Naive thymus-derived CD8-positive, alpha-beta T cell (primary cell): ENCODE results near the gene SERPINC1. TPM values are rescaled to one million over a fixed set of nuclear protein-coding genes. Genes with fewer than 3 reads are reported as not detected.
"Not testable (repeated sequence)": the region's sequence is repeated elsewhere in the genome, so short reads cannot be mapped to it uniquely, and the experiment has no call there.

Experiments
- ATAC-seq, 2 donors: fragments of 150-1000 bp; cut with Tn5 transposase in 1 of 2; sonication (Bioruptor Pico), chemical (Tn5 transposase) in 1 of 2; 1 replicate in 1 of 2; 2 replicates in 1 of 2; pipeline ENCODE4 v1.10.0; 2021; ENCODE audit warnings: mild to moderate bottlenecking in 2 of 2, moderate library complexity in 2 of 2
- POLR2A ChIA-PET: fragments of 350-600 bp; sonication (Branson Sonifier 250); formaldehyde crosslinking; loops from one replicate; lab custom pipeline; 2021; ENCODE audit warnings: antibody characterized with exemption; lab: Charles Lee
- DNase-seq, 10 donors: peaks; one replicate each; pipeline versions ENCODE4 v3.0.0 to v3.0.0-alpha.2; 2020 to 2022
- H3K27ac Mint-ChIP-seq, 10 donors: one replicate each; pipeline ENCODE4 v1.8.0; 2020 to 2022; ENCODE audit warnings: mild to moderate bottlenecking in 10 of 10, mixed read lengths in 10 of 10, moderate library complexity in 4 of 10, inconsistent platforms in 1 of 10
- H3K27me3 Mint-ChIP-seq, 5 donors: one replicate each; pipeline ENCODE4 v1.8.0; 2021 to 2022; ENCODE audit warnings: mixed read lengths in 5 of 5
- H3K36me3 Mint-ChIP-seq, 3 donors: one replicate each; pipeline ENCODE4 v1.8.0; 2020 to 2022; ENCODE audit warnings: mixed read lengths in 3 of 3, mild to moderate bottlenecking in 2 of 3, inconsistent platforms in 1 of 3
- H3K4me1 Mint-ChIP-seq, 4 donors: one replicate each; pipeline ENCODE4 v1.8.0; 2021 to 2022; ENCODE audit warnings: mixed read lengths in 4 of 4
- H3K4me3 Mint-ChIP-seq, 10 donors: one replicate each; pipeline ENCODE4 v1.8.0; 2020 to 2022; ENCODE audit warnings: mild to moderate bottlenecking in 10 of 10, mixed read lengths in 10 of 10, moderate library complexity in 6 of 10, inconsistent platforms in 1 of 10
- H3K9me3 Mint-ChIP-seq, 9 donors: one replicate each; pipeline ENCODE4 v1.8.0; 2020 to 2022; ENCODE audit warnings: mixed read lengths in 9 of 9, mild to moderate bottlenecking in 3 of 9, inconsistent platforms in 1 of 9, moderate library complexity in 1 of 9
- polyA plus RNA-seq, 3 donors: library from polyadenylated mRNA; unstranded; fragments of 300-500 nt; fragmentation: Illumina TruSeq; gene quantifications; one replicate each; pipeline ENCODE4 v1.2.3, GENCODE V29; 2021
- total RNA-seq, 8 experiments: library from RNA in 2 of 8; stranded (reverse) in 2 of 8; gene quantifications; one replicate each; pipeline ENCODE4 v1.2.3 and lab custom pipeline; 2021 to 2026

The SERPINC1 gene
- total RNA-seq (under 1 TPM in 1 of 2 experiments, not detected in 1; 0.44 TPM), polyA plus RNA-seq (under 1 TPM in 1 of 3 donors, not detected in 2; 0.80 TPM), total RNA-seq (lab: John Stamatoyannopoulos, UW) (0 to 0.44 (median 0.04) reads per million in 6 experiments)

GRCh38 chr1:173917149-173917548 lies at the start of gene SERPINC1:
SERPINC1 (minus strand) TSS chr1:173917327; CDS start chr1:173917259, 68 bp downstream.
- POLR2A ChIA-PET, result no interaction called here
- H3K27ac Mint-ChIP-seq, result peak within 1 kb of the TSS in 2 of 10 donors; percentile 61 to 78
- no peaks in the 10 kb centered on the region for H3K27me3 Mint-ChIP-seq
- no peak for ATAC-seq
- H3K9me3 Mint-ChIP-seq, result no peaks in the 10 kb centered on the region
- H3K4me3 Mint-ChIP-seq, result no peak within 1 kb of the TSS
- H3K4me1 Mint-ChIP-seq, result no peaks in the 10 kb centered on the region
- no peak for DNase-seq
- no peaks in the 10 kb centered on the region for H3K36me3 Mint-ChIP-seq

DNA sequence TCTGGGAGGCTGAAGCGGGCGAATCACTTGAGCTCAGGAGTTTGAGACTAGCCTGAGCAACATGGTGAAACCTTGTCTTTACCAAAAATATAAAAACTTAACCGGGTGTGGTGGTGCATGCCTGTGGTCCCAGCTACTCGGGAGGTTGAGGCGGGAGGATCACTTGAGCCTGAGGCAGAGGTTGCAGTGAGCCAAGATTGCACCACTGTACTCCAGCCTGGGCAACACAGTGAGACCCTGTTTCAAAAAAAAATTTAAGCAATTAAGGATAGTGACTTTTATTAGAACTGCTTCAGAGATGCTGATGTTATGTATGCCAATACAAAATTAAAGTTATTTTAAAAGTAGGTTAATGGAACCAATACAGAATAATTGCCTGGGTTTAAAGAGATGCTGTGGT lies 48.8 kb upstream of the SERPINC1 start:
- peaks cover 4 to 80% (median 15%) of the 10 kb centered on the region in 3 donors for H3K36me3 Mint-ChIP-seq
- H3K27me3 Mint-ChIP-seq, DNase-seq, H3K4me1 Mint-ChIP-seq, ATAC-seq, H3K9me3 Mint-ChIP-seq, H3K4me3 Mint-ChIP-seq, H3K27ac Mint-ChIP-seq: not testable (repeated sequence)
- POLR2A ChIA-PET, result interaction anchor here (0.7 kb wide), 1 partner anchor 514 kb away, joined by 3 read pairs; no protein-coding TSS in a partner anchor

GRCh38 chr1:173963477-173963876 lies 46.4 kb upstream of the SERPINC1 start:
- DNase-seq (no peak), ATAC-seq (no peak)
- no peak overlapping the region for H3K4me3 Mint-ChIP-seq
- H3K27me3 Mint-ChIP-seq, result no peaks in the 10 kb centered on the region
- no peaks in the 10 kb centered on the region for H3K9me3 Mint-ChIP-seq
- peaks cover 8 to 90% (median 17%) of the 10 kb centered on the region in 3 donors for H3K36me3 Mint-ChIP-seq
- H3K27ac Mint-ChIP-seq, result peak overlapping the region in 1 of 10 donors; percentile 4
- POLR2A ChIA-PET, result no interaction called here
- H3K4me1 Mint-ChIP-seq, result peaks cover 0 to 5% (median 2%) of the 10 kb centered on the region in 4 donors

- DNase-seq (no peak), ATAC-seq (no peak)
- POLR2A ChIA-PET, result interaction anchor here (0.5 kb wide), 1 partner anchor 476 kb away, joined by 4 read pairs; no protein-coding TSS in a partner anchor
- peak overlapping the region in 3 of 10 donors; percentile 28 to 66 (median 34) for H3K27ac Mint-ChIP-seq
- peaks cover 0 to 5% (median 2%) of the 10 kb centered on the region in 4 donors for H3K4me1 Mint-ChIP-seq
- H3K9me3 Mint-ChIP-seq, result no peaks in the 10 kb centered on the region
- H3K4me3 Mint-ChIP-seq, result no peak overlapping the region
- H3K36me3 Mint-ChIP-seq, result peaks cover 8 to 87% (median 11%) of the 10 kb centered on the region in 3 donors
- no peaks in the 10 kb centered on the region for H3K27me3 Mint-ChIP-seq
Observed at GRCh38 chr1:173960625-173961024, 43.5 kb upstream of the SERPINC1 start.

DNA sequence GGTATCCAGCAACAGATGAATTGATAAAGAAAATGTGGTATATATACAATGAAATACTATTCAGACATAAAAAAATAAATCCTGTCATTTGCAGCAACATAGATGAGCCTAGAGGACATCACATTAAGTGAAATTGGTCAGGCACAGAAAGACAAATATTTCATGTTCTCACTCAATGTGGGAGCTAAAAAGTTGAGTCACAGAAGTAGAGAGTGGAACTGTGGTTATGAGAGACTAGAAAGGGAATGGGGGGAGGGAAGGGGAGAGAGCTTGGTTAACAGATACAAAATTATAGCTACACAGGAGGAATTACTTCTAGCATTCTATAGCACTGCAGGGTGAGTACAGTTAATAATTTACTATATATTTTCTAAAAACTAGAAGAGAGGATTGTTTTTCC lies 37.1 kb upstream of the SERPINC1 start:
- POLR2A ChIA-PET, result no interaction called here
- DNase-seq, result no peak
- Mint-ChIP-seq H3K36me3 (peaks cover 0 to 87% (median 11%) of the 10 kb centered on the region in 3 donors), H3K9me3 (no peaks in the 10 kb centered on the region), H3K4me3 (no peak overlapping the region), H3K27ac (peak overlapping the region in 2 of 10 donors; percentile 40 to 52), H3K27me3 (no peaks in the 10 kb centered on the region), H3K4me1 (peaks cover 0 to 9% (median 5%) of the 10 kb centered on the region in 4 donors)
- ATAC-seq, result no peak

GRCh38 chr1:173948594-173948993 lies 31.5 kb upstream of the SERPINC1 start:
- Mint-ChIP-seq H3K27me3 (no peaks in the 10 kb centered on the region), H3K4me1 (peaks cover 0 to 6% (median 3%) of the 10 kb centered on the region in 4 donors), H3K36me3 (peaks cover 0 to 89% (median 15%) of the 10 kb centered on the region in 3 donors), H3K4me3 (no peak overlapping the region), H3K9me3 (no peaks in the 10 kb centered on the region), H3K27ac (peak overlapping the region in 2 of 10 donors; percentile 35 to 77)
- DNase-seq (no peak), ATAC-seq (no peak)
- POLR2A ChIA-PET, result no interaction called here

GRCh38 chr1:173946380-173946921 lies 29.3 kb upstream of the SERPINC1 start:
- POLR2A ChIA-PET, result interaction anchor here (0.7 kb wide), 2 partner anchors 48 to 527 kb away, joined by 3 read pairs; no protein-coding TSS in a partner anchor
- Mint-ChIP-seq H3K4me1 (peaks cover 0 to 3% (median 0%) of the 10 kb centered on the region in 4 donors), H3K27me3 (no peaks in the 10 kb centered on the region), H3K36me3 (peaks cover 0 to 90% (median 24%) of the 10 kb centered on the region in 3 donors), H3K4me3 (no peak overlapping the region), H3K9me3 (no peaks in the 10 kb centered on the region), H3K27ac (peak overlapping the region in 4 of 10 donors; percentile 15 to 71 (median 33))
- ATAC-seq (no peak), DNase-seq (no peak)

DNA sequence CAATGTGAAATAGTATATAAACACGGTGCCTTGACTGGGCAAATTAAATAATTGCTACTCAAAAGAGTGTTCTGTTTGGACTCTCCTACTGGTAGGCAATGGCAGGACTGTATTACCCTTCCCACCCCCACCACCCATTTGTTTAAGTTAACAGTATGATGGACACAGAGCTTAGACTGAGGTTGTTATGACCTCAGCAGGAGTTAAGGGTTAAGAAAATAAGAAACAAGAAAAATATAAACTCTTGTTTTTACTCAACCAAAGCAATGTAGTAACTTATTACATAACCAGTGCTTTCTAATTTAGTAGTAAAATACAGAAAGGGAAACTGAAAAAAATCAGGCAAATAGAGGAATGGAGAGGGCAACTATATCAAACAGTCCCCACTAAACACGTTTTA lies 19.9 kb upstream of the SERPINC1 start:
- peaks cover 4 to 87% (median 18%) of the 10 kb centered on the region in 3 donors for H3K36me3 Mint-ChIP-seq
- ATAC-seq, result no peak
- no peaks in the 10 kb centered on the region for H3K9me3 Mint-ChIP-seq
- peak overlapping the region in 1 of 10 donors; percentile 15 for H3K27ac Mint-ChIP-seq
- H3K4me3 Mint-ChIP-seq, result no peak overlapping the region
- DNase-seq, result no peak
- no peaks in the 10 kb centered on the region for H3K27me3 Mint-ChIP-seq
- H3K4me1 Mint-ChIP-seq, result no peaks in the 10 kb centered on the region
- POLR2A ChIA-PET, result interaction anchor here (0.6 kb wide), 2 partner anchors 73 to 497 kb away, joined by 3 to 4 read pairs; no protein-coding TSS in a partner anchor

GRCh38 chr1:173934440-173934839 lies 17.3 kb upstream of the SERPINC1 start:
- ATAC-seq (no peak), DNase-seq (no peak)
- Mint-ChIP-seq H3K27me3 (no peaks in the 10 kb centered on the region), H3K4me1 (no peaks in the 10 kb centered on the region), H3K9me3 (no peaks in the 10 kb centered on the region), H3K4me3 (no peak overlapping the region), H3K27ac (peak overlapping the region in 7 of 10 donors; percentile 1 to 73 (median 61)), H3K36me3 (peaks cover 0 to 67% (median 11%) of the 10 kb centered on the region in 3 donors)
- POLR2A ChIA-PET, result no interaction called here

DNA sequence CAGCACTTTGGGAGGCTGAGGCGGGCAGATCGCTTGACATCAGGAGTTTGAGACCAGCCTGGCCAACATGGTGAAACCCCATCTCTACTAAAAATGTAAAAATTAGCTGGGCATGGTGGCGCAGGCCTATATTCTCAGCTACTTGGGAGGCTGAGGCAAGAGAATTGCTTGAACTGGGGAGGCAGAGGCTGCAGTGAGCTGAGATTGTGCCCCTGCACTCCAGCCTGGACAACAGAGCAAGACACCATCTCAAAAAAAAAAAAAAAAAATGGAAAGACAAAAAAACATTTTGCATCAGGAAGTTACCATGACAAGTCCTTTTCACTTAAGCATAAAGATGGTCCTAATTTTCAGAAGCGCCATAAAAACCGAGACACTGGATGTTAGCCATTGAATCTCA lies 13.4 kb upstream of the SERPINC1 start:
- H3K27me3 Mint-ChIP-seq, H3K9me3 Mint-ChIP-seq, POLR2A ChIA-PET, ATAC-seq, H3K4me1 Mint-ChIP-seq, DNase-seq, H3K4me3 Mint-ChIP-seq, H3K27ac Mint-ChIP-seq: not testable (repeated sequence)
- peaks cover 0 to 31% (median 6%) of the 10 kb centered on the region in 3 donors for H3K36me3 Mint-ChIP-seq

DNA sequence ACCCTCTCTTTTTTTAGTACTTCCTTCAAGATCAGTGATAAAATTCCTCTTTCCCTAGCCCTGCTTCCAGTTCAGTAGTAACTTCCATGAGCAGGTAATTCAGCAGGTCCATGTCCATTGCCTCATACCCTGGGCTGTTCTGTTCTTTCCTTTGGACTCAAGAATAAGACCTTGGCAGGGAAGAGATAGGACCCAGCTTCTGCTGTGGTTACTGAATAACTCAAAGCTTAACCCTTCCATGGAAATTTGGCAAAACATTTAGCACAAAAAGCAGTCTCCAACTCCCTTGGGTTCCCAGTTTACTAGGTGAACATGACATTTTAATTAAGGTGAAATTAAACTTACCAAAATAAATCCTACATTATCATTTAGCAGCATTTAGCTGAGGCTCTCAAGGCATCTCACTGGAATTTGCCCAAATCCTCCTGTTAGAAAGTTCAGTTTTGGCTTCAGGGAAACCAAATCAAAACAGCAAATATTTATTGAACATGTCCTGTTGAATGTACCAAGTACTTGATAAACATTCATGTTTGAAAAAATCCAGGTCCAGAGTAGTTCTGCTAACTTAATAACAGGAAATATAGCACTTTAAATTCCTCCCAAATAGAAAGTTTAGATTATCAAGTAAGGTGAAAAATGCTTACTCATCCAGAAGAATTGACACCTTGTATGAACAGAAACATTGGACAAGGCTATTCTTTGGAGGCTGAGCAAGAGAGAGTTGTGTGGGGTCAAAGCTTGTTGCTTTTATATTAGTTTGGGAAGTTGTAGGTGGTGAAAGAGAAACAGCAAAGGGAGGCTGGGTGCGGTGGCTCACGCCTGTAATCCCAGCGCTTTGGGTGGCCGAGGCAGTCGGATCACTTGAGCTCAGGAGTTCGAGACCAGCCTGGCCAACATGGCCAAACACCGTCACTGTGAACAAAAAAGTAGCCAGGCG lies 8.4 kb upstream of the SERPINC1 start:
- H3K4me1 Mint-ChIP-seq, result peaks cover 0 to 2% (median 1%) of the 10 kb centered on the region in 4 donors
- no peak overlapping the region for H3K27ac Mint-ChIP-seq
- POLR2A ChIA-PET, result no interaction called here
- DNase-seq (no peak), ATAC-seq (no peak)
- H3K36me3 Mint-ChIP-seq, result peaks cover 0 to 2% (median 0%) of the 10 kb centered on the region in 3 donors
- no peak overlapping the region for H3K4me3 Mint-ChIP-seq
- H3K9me3 Mint-ChIP-seq, result no peaks in the 10 kb centered on the region
- no peaks in the 10 kb centered on the region for H3K27me3 Mint-ChIP-seq

- H3K4me3 Mint-ChIP-seq, result no peak overlapping the region
- no peak for DNase-seq
- H3K27me3 Mint-ChIP-seq, result no peaks in the 10 kb centered on the region
- no peaks in the 10 kb centered on the region for H3K4me1 Mint-ChIP-seq
- POLR2A ChIA-PET, result no interaction called here
- peak overlapping the region in 1 of 10 donors; percentile 31 for H3K27ac Mint-ChIP-seq
- no peaks in the 10 kb centered on the region for H3K36me3 Mint-ChIP-seq
- ATAC-seq, result no peak
- no peaks in the 10 kb centered on the region for H3K9me3 Mint-ChIP-seq
Observed at GRCh38 chr1:173920861-173921260, 3.7 kb upstream of the SERPINC1 start.
